Endothelial cell of umbilical vein (primary cell): ENCODE results near the gene SLTM. TPM values are rescaled to one million over a fixed set of nuclear protein-coding genes. Genes with fewer than 3 reads are reported as not detected.

ENCODE experiments used
- BruUV-seq: library from RNA; stranded (reverse); fragments of 400-500 nt; replicated peaks from 2 replicates; lab custom pipeline; 2021; lab: Mats Ljungman, UMichigan
- CTCF ChIA-PET: fragments of 300-600, 350-600 bp; sonication (Branson Sonifier 250); formaldehyde crosslinking; loops from one replicate; lab custom pipeline; 2021; ENCODE audit warnings: antibody characterized with exemption, inconsistent platforms; lab: Charles Lee
- POLR2A ChIA-PET: fragments of 300-600, 350-600 bp; sonication (Branson Sonifier 250); formaldehyde crosslinking; loops from one replicate; lab custom pipeline; 2021; ENCODE audit warnings: antibody characterized with exemption, inconsistent platforms; lab: Charles Lee
- DNase-seq: peaks from one replicate; pipeline ENCODE4 v3.0.0-alpha.2; 2011; ENCODE audit warnings: low read depth, low spot score
- FAIRE-seq: peaks from 2 replicates; lab custom pipeline; 2011; peaks lifted over from hg19 to GRCh38; lab: Jason Lieb, UNC
- H2AFZ ChIP-seq: 2 replicates; pipeline ENCODE4 v1.6.0; 2012; ENCODE audit warnings: low read depth, low read length, control low read depth, inconsistent platforms
- H3K27ac ChIP-seq: 2 replicates; pipeline ENCODE4 v1.5.1; 2011; ENCODE audit warnings: low read depth, mild to moderate bottlenecking, control low read depth, low read length, moderate library complexity; ENCODE audit not compliant: insufficient read depth
- H3K27me3 ChIP-seq, 2 experiments: 2 replicates each; pipeline versions ENCODE4 v1.6.0 to v1.6.1; 2011; ENCODE audit warnings: low read length in 2 of 2, mixed read lengths in 1 of 2; ENCODE audit not compliant: control insufficient read depth in 2 of 2, insufficient read depth in 2 of 2
- H3K36me3 ChIP-seq, 2 experiments: 2 replicates in 1 of 2; 3 replicates in 1 of 2; pipeline ENCODE4 v1.5.1; 2011; ENCODE audit warnings: low read length in 2 of 2, mild to moderate bottlenecking in 1 of 2, moderate library complexity in 1 of 2; ENCODE audit not compliant: control insufficient read depth in 2 of 2, insufficient read depth in 2 of 2; ENCODE audit errors: extremely low read depth in 1 of 2
- H3K4me1 ChIP-seq: 3 replicates; pipeline ENCODE4 v1.5.1; 2011; ENCODE audit warnings: mild to moderate bottlenecking, low read length; ENCODE audit not compliant: control insufficient read depth, insufficient read depth; ENCODE audit errors: extremely low read depth
- H3K4me2 ChIP-seq: 2 replicates; pipeline ENCODE4 v1.6.1; 2011; ENCODE audit warnings: low read length, control low read depth, mixed read lengths; ENCODE audit not compliant: insufficient read depth
- H3K4me3 ChIP-seq, 3 experiments: fragments of 200-600 bp in 1 of 3; sonication (generic), shearing (Covaris generic) in 1 of 3; replicated peaks in 1 of 3; 2 replicates each; pipeline ENCODE4 v1.5.1; 2011 to 2016; ENCODE audit warnings: control low read depth in 3 of 3, low read length in 3 of 3, mild to moderate bottlenecking in 2 of 3, inconsistent platforms in 1 of 3, low read depth in 1 of 3, moderate library complexity in 1 of 3; ENCODE audit not compliant: insufficient read depth in 1 of 3
- H3K79me2 ChIP-seq: 2 replicates; pipeline ENCODE4 v1.6.0; 2012; ENCODE audit warnings: low read length, inconsistent platforms; ENCODE audit not compliant: control insufficient read depth, insufficient read depth
- H3K9ac ChIP-seq: replicated peaks from 2 replicates; pipeline ENCODE3; 2011; ENCODE audit warnings: low read length, control low read depth; ENCODE audit not compliant: insufficient read depth; ENCODE audit errors: extremely low read depth
- H3K9me1 ChIP-seq: replicated peaks from 3 replicates; pipeline ENCODE4 v1.6.0; 2011; ENCODE audit warnings: mild to moderate bottlenecking, low read length; ENCODE audit not compliant: control insufficient read depth, insufficient read depth; ENCODE audit errors: extremely low read depth
- H3K9me3 ChIP-seq: replicated peaks from 2 replicates; pipeline ENCODE4 v1.5.1; 2012; ENCODE audit warnings: low read length, inconsistent platforms; ENCODE audit not compliant: control insufficient read depth, insufficient read depth
- H4K20me1 ChIP-seq: replicated peaks from 2 replicates; pipeline ENCODE3; 2011; ENCODE audit warnings: mild to moderate bottlenecking, low read length; ENCODE audit not compliant: control insufficient read depth, insufficient read depth; ENCODE audit errors: extremely low read depth
- CTCF ChIP-seq, 2 donors: IDR thresholded peaks; 1 replicate in 1 of 2; 2 replicates in 1 of 2; pipeline ENCODE4 v1.5.1; 2011; ENCODE audit warnings: low read length in 2 of 2, mild to moderate bottlenecking in 2 of 2, moderate library complexity in 2 of 2, control low read depth in 1 of 2, inconsistent platforms in 1 of 2, low read depth in 1 of 2; ENCODE audit not compliant: insufficient read depth in 1 of 2; ENCODE audit errors: extremely low read depth in 1 of 2
- EZH2 ChIP-seq: IDR thresholded peaks from 2 replicates; pipeline ENCODE4 v1.6.1; 2012; ENCODE audit warnings: borderline replicate concordance, low read depth, mild to moderate bottlenecking, moderate library complexity, low read length, inconsistent platforms; ENCODE audit not compliant: severe bottlenecking
- FOS ChIP-seq: IDR thresholded peaks from 2 replicates; pipeline ENCODE4 v1.6.1; 2011; ENCODE audit warnings: mild to moderate bottlenecking, low read length, moderate library complexity, borderline replicate concordance; ENCODE audit not compliant: insufficient read depth
- GATA2 ChIP-seq: IDR thresholded peaks from 2 replicates; pipeline ENCODE4 v1.7.0; 2011; ENCODE audit warnings: low read depth, mild to moderate bottlenecking, moderate library complexity, mixed read lengths, low read length; ENCODE audit not compliant: insufficient read length, insufficient read depth
- JUN ChIP-seq: IDR thresholded peaks from 2 replicates; pipeline ENCODE4 v1.6.1; 2011; ENCODE audit warnings: borderline replicate concordance, low read depth; ENCODE audit not compliant: insufficient read length, insufficient read depth
- MAX ChIP-seq: IDR thresholded peaks from 2 replicates; pipeline ENCODE4 v1.6.1; 2011; ENCODE audit not compliant: insufficient read depth, insufficient read length
- MYC ChIP-seq: IDR thresholded peaks from one replicate; pipeline ENCODE4 v1.6.1; 2011; ENCODE audit warnings: mild to moderate bottlenecking, low read depth, low read length
- POLR2A ChIP-seq: IDR thresholded peaks from 2 replicates; pipeline ENCODE4 v1.6.1; 2012; ENCODE audit warnings: low read depth, mild to moderate bottlenecking, control low read depth, low read length
- POLR2AphosphoS5 ChIP-seq: IDR thresholded peaks from 2 replicates; pipeline ENCODE4 v1.6.1; 2012; ENCODE audit warnings: low read depth, mild to moderate bottlenecking, control low read depth, low read length, moderate library complexity; ENCODE audit not compliant: insufficient read depth
- dilution Hi-C: fragments of 300-500 bp; cut with MboI; formaldehyde crosslinking; loops from one replicate; pipeline ENCODE4 v1.15.0; 2019; ENCODE audit warnings: low sequenced_read_pairs; ENCODE audit not compliant: extremely low pct_ligation_motif_present
- intact Hi-C: fragments of 100-400 bp; cut with micrococcal nuclease; formaldehyde crosslinking; loops from one replicate; pipeline ENCODE4 v1.10.0; 2022
- polyA plus RNA-seq, 4 experiments: library from polyadenylated mRNA; depleted of rRNA in 3 of 4; stranded (reverse) in 3 of 4; unstranded in 1 of 4; fragments of >200 nt; gene quantifications; 2 replicates each; pipeline versions ENCODE4 v1.2.1 to v1.2.3, GENCODE V29; 2011 to 2012; ENCODE audit warnings: missing spikeins in 1 of 4
- total RNA-seq: library from RNA; stranded (reverse); gene quantifications from 2 replicates; pipeline ENCODE4 v1.2.3, GENCODE V29; 2021

Gene SLTM
- total and polyA plus RNA-seq, 2 donors (not counting 3 experiments of a cell fraction or from before 2014, with no cell fraction given) = 28.1 to 93.0 TPM

DNA sequence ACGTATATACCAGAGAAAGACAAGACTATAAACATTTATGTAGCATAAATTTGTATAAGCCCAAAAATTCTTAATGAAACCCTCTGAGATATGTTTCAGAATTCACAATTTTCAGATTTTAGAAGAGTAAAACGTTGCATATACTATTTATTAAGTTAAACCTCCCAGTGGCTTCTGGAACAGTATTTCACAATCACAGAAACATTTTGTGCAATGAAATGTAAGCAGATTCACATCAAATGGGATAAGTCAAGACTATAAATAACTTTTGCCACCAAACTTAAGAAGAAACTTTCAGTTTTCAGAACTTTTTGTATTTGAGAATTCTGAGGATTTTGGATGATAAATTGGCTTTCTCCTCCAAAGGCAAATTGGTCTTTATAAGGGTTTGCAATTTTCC, 9.2 kb downstream of the SLTM start:
- intact Hi-C loops = no loop called here
- dilution Hi-C loops = no loop called here
- H3K9me1 ChIP-seq = no peaks in the 10 kb centered on the region
- peaks cover 3% of the 10 kb centered on the region for H4K20me1 ChIP-seq
- TF ChIP-seq MAX = no peak
- no peaks in the 10 kb centered on the region for H3K9me3 ChIP-seq
- H3K9ac ChIP-seq = no peak overlapping the region
- ChIA-PET CTCF (interaction anchor here (0.6 to 0.9 kb wide), 2 partner anchors 15 to 575 kb away, joined by 3 read pairs; no protein-coding TSS in a partner anchor), POLR2A (no interaction called here)
- H3K4me1 ChIP-seq = no peaks in the 10 kb centered on the region
- H2AFZ ChIP-seq = no peak overlapping the region
- no peak overlapping the region for H3K27ac ChIP-seq
- H3K4me2 ChIP-seq = no peak overlapping the region
- peaks cover 0 to 5% of the 10 kb centered on the region in 2 experiments for H3K36me3 ChIP-seq
- no peaks in the 10 kb centered on the region for H3K27me3 ChIP-seq
- FAIRE-seq (no peak), DNase-seq (no peak)
- no peak overlapping the region for H3K4me3 ChIP-seq
- BruUV-seq = no TSS peak
- peaks cover 81% of the 10 kb centered on the region for H3K79me2 ChIP-seq

GRCh38 chr15:58923696-58924300, 9.7 kb downstream of the SLTM start:
- no peaks in the 10 kb centered on the region for H3K9me1 ChIP-seq
- ChIA-PET CTCF (interaction anchor here (0.9 kb wide), 1 partner anchor 15 kb away, joined by 3 read pairs; no protein-coding TSS in a partner anchor), POLR2A (no interaction called here)
- FAIRE-seq (no peak), DNase-seq (no peak)
- H3K9ac ChIP-seq = no peak overlapping the region
- no peaks in the 10 kb centered on the region for H3K4me1 ChIP-seq
- no peak overlapping the region for H2AFZ ChIP-seq
- H3K27me3 ChIP-seq = no peaks in the 10 kb centered on the region
- no peak for TF ChIP-seq MYC
- TF ChIP-seq MAX = no peak
- TF ChIP-seq POLR2A = no peak
- TF ChIP-seq FOS = no peak
- no peak for TF ChIP-seq POLR2AphosphoS5
- no peak for TF ChIP-seq EZH2
- no peak for TF ChIP-seq CTCF (IDR thresholded peaks at IDR 0.05; ENCODE audit: extremely low read depth in 1 of 2, insufficient read depth in 1 of 2, low read depth in 1 of 2, low read length in 2 of 2)
- TF ChIP-seq GATA2 = no peak
- no peak for TF ChIP-seq JUN
- H4K20me1 ChIP-seq = peaks cover 3% of the 10 kb centered on the region
- peaks cover 0 to 5% of the 10 kb centered on the region in 2 experiments for H3K36me3 ChIP-seq
- no peaks in the 10 kb centered on the region for H3K9me3 ChIP-seq
- no peak overlapping the region for H3K27ac ChIP-seq
- H3K79me2 ChIP-seq = peaks cover 82% of the 10 kb centered on the region
- dilution Hi-C loops = no loop called here
- intact Hi-C loops = no loop called here
- H3K4me2 ChIP-seq = no peak overlapping the region
- no peak overlapping the region for H3K4me3 ChIP-seq
- BruUV-seq = no TSS peak
